Fibroblast of villous mesenchyme (primary cell): Measurements from ENCODE around the gene YIPF5. TPM values are rescaled to one million over a fixed set of nuclear protein-coding genes. Genes with fewer than 3 reads are reported as not detected.

Experiments
- DNase-seq: peaks from one replicate; pipeline ENCODE4 v3.0.0-alpha.2; 2010; ENCODE audit warnings: low read depth
- H3K4me3 ChIP-seq: 2 replicates; pipeline ENCODE4 v1.5.1; 2011; ENCODE audit warnings: low read depth, mild to moderate bottlenecking, low read length
- total RNA-seq: library from RNA; depleted of rRNA; stranded (reverse); fragments of >200 nt; gene quantifications from 2 replicates; pipeline ENCODE4 v1.2.3, GENCODE V29; 2012
- TF ChIP-seq, protein P1 (sequence below): IDR thresholded peaks from 2 replicates; pipeline ENCODE4 v1.5.1; 2012; ENCODE audit warnings: low read depth, mild to moderate bottlenecking, low read length; ENCODE audit not compliant: insufficient read depth

YIPF5 gene
- 94.4 and 160 TPM in 2 replicates for total RNA-seq

- TF ChIP-seq, protein P1, sequence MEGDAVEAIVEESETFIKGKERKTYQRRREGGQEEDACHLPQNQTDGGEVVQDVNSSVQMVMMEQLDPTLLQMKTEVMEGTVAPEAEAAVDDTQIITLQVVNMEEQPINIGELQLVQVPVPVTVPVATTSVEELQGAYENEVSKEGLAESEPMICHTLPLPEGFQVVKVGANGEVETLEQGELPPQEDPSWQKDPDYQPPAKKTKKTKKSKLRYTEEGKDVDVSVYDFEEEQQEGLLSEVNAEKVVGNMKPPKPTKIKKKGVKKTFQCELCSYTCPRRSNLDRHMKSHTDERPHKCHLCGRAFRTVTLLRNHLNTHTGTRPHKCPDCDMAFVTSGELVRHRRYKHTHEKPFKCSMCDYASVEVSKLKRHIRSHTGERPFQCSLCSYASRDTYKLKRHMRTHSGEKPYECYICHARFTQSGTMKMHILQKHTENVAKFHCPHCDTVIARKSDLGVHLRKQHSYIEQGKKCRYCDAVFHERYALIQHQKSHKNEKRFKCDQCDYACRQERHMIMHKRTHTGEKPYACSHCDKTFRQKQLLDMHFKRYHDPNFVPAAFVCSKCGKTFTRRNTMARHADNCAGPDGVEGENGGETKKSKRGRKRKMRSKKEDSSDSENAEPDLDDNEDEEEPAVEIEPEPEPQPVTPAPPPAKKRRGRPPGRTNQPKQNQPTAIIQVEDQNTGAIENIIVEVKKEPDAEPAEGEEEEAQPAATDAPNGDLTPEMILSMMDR, result no peak
- peak within 1 kb of the TSS; percentile 74 for H3K4me3 ChIP-seq
- DNase-seq, result peak; percentile 95
Observed at GRCh38 chr5:144170276-144171024, at the start of gene YIPF5, which contains the start of gene KCTD16. TSS of gene YIPF5 (minus strand) at chr5:144170659. CDS start at chr5:144169955, 704 bp downstream. TSS of gene KCTD16 (plus strand) at chr5:144170873.

- DNase-seq, result no peak
- TF ChIP-seq, protein P1, result no peak
- H3K4me3 ChIP-seq, result no peak overlapping the region
Observed at GRCh38 chr5:144219869-144220268, 49.4 kb upstream of the YIPF5 start.

- DNase-seq, result no peak
Observed at GRCh38 chr5:144210655-144211054, 40.2 kb upstream of the YIPF5 start.

GRCh38 chr5:144209361-144209760 lies 38.9 kb upstream of the YIPF5 start:
- TF ChIP-seq, protein P1, result no peak
- H3K4me3 ChIP-seq, result no peak overlapping the region
- DNase-seq, result no peak

More at GRCh38 chr5:144210655-144211054, 40.2 kb upstream of the YIPF5 start:
- TF ChIP-seq, protein P1, result no peak
- no peak overlapping the region for H3K4me3 ChIP-seq

GRCh38 chr5:144207875-144208444 lies 37.5 kb upstream of the YIPF5 start:
- DNase-seq, result no peak
- no peak overlapping the region for H3K4me3 ChIP-seq
- TF ChIP-seq, protein P1, result no peak

GRCh38 chr5:144206141-144206540 lies 35.7 kb upstream of the YIPF5 start:
- H3K4me3 ChIP-seq, result no peak overlapping the region
- TF ChIP-seq, protein P1, result no peak
- no peak for DNase-seq

- peak; percentile 38 for DNase-seq
- H3K4me3 ChIP-seq, result peak overlapping the region; percentile 48
- TF ChIP-seq, protein P1, result no peak
Observed at GRCh38 chr5:144205141-144205551, 34.7 kb upstream of the YIPF5 start.
